Stimulated activated CD4-positive, alpha-beta T cell treated with anti-CD3 and anti-CD28 coated beads, TNF-alpha, amount 100 ng/mL, for 48 hours (primary cell): ENCODE results near the gene TGM1.

Experiments used
- DNase-seq, 3 donors: peaks; one replicate each; pipeline ENCODE4 v3.0.0-alpha.2; 2020; ENCODE audit warnings: low read depth in 3 of 3

The TGM1 gene

DNA sequence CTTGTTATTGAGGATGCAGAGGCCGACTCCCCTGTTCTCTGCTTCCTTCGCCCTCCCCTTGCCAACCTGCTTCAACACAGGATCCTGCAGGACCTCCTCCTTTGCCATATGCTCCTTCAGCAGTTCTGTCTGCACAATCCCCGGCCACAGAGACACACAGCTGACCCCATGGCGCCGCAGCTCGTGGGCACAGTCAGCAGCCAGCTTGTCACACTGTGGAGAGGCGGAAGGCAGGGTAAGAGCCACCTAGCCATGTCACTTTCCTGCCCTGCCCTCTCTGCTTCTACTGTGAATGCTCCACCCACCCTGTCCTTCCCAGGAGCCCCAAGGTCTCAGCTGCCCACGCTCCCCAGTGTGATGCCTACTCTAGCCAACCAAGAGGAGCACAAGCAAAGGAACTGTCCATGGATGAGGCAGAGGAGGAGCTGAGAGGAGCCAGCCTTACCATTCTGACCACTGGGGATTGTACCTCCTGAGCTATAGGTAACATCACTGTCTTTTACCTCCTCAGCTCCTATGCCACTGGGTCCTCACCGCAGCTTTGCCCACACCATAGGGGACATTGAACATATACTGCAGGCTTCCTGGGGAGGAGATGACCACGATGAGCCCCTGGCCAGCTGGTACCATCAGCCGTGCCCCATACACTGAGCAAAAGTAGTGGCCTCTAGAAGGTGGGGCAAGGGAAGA lies 29.3 kb upstream of the TGM1 start:
- DNase-seq = no peak

DNA sequence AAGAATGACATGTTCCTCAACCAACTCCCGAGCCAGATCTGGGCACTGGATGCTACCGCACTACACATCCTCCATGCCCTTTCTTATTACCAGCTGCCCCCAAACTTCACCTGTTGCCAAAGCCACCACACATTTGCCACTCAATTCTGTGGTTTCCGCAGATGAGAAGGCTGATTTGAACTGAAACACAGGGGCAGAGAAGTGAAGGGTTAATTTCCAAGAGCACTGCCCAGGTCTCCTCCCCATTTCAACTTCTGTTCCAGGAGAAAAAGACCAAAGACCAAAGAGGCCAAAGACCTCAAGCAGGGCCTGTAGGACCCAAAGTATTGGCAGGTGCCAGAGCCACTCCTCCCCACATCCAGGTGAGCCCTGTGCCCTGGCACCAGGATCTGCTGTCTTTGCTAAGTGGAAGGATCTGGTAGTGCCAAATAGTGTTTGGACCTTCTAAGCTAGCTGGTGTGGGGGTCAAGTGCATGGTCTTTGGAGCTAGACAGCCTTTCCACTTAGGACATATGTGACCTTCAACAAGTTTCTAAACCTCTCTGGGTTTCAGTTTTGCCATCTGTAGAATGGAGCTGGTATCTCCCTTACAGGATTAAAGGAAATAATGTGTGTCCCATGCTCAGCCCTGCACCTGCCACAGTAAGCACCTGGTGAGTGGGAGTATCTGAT lies 28.6 kb upstream of the TGM1 start:
- DNase-seq = no peak

DNA sequence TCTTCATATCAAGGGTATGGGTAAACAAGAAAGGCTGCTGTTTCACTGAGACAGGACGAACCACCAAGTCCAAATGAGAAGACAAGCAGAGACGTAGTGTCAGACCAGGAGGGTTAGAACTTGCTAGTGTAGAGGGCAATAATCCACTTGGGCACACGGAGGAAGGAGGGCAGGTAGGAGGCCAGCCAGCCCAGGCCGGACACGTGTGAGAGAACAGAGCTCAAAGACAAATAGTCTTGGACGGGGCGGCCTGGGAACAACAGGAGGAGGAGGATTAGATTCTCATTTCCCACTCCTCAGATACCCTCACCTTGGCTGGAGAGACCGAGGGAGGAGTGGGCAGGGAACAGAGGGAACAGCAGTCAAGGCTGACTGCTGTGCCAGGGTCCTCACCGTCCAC lies 27.8 kb upstream of the TGM1 start:
- DNase-seq = no peak

DNA sequence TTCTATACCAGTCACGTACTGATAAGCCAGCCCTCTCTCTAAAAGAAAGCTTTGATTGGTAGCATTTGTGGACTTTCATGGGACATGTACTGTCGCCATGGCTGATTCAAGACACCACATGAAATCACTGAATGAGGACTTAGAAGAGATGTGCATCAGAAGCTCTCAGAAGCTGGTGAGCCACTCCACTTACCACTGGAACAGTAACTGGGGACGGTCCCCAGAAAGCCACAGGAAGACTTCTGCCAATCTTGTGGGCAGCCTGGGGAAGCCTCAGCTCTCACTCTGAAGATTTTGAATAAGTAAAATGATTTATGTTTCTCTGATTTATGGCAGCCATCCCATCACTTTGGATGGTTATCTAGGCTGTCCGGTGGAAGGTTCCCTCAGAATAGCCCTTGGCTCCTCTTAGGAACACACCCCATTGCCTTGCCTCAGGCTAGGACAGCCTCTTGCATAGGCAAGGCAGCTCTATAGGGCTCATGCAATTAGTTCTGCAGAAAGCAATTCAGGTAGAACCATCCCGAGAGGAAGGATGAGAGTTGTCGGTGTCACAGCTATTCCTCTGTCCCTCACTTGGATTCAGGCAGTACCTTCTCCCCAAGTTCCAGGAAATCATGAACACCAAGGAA lies 26.8 kb upstream of the TGM1 start:
- DNase-seq = peak; percentile 46 to 76 (median 51)

DNA sequence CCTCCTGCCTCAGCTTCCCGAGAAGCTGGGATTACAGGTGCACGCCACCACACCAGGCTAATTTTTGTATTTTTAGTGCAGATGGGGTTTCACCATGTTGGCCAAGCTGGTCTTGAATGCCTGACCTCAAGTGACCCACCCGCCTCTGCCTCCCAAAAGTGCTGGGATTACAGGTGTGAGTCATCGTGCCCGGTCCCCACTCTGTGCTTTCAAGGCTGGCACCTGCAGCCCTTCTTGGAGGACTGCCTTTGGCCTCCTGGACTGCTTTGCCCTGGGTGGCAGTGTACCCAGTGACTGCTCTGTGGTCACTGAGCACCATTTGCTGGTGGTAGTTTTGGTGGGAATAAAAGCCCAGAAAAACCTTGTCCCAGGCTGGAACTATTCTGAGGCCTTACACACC lies 24.0 kb upstream of the TGM1 start:
- no peak for DNase-seq

DNA sequence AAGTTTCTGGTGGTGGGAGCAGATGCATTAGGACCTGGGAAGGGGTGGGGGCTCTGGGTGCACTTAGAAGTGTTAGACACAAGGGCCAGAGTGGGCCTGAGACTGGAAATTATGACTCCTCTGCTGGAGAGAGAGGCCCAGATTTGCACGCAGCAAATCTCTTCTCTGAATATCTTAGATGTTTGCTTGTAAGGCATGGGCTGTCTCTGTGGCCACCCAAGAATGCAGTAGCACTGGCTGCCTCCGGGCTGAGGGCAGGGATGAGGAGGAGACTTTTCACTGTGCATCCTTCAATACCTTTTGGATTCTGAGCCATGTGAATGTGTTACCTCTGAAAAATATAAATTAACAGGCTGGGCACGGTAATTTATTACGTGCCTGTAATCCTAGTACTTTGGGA lies 22.4 kb upstream of the TGM1 start:
- DNase-seq = no peak

DNA sequence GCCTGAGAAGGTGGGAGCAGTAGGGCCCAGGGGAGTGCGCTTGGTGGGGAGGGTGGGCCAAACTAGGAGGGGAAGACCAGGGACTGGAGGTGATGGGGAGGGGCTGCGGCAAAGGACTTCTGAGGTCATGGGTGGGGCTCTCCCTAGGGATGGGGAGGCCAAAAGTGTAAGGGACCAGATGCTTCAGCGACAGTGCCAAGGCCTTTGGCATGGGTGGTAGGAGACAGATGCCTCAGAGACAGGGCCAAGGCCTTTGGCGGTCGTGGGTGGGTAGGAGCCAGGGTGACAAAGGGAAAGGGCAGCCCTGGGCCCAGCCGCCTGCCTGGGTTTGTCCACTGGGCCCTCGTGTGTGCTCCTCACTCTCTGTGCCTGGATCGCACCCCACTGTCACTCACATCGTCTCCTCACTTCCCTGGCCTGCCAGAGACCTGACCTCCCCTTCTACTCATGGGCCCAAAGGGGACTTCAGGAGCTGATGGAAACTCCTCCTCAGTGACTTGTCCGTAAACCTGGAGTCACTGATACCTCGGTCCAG lies 21.6 kb upstream of the TGM1 start:
- DNase-seq = no peak

DNA sequence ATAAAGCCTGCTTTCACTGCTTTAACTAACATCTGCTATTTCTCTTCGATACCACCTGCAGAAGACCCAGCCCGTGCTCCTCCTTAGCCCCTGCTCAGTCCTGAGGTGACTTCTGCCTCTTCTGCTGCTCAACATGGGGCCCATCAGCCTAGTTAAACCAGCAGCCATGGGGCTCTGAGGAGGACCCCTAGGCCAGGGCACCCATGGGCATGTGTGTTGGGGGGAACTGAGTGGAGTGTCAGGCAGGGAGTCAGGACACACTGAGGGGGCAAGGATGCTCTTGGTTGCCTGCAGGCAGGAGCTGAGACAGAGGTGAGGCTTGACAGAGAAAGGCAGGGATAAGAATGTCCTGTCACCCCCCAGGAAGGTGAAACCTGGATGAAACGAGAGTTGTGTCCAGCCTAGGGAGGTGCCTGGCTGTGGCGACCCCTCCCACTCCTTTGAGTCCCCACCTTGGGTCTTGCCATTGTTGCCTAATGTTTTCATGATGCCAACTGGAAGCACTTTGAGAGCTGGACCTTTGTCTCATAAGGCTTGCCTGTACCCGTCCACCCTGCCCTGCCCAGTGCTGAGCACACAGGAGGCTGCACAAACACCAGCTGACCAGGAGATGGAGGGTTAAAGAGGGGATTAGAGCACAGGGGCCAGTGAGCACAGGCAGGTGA lies 21.0 kb upstream of the TGM1 start:
- no peak for DNase-seq

DNA sequence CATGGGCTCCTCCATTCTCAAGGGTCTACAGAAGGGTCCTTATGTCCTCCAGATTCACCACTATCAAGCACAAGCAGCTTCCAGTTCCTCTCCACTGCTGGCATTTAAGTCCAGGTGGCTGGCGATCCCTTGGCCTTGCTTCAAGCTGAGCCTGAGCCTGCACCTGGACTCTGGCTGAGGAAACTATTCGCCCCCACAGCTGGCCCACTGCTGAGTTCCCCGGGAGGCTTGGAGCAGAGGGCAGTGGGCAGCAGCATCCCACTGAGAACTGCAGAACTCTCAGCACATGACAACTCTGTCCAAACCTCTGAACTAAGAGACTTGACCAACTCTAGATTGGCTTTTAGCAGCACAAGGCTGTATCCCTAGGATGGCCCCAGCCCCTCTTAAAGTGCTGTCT lies 19.8 kb upstream of the TGM1 start:
- no peak for DNase-seq

DNA sequence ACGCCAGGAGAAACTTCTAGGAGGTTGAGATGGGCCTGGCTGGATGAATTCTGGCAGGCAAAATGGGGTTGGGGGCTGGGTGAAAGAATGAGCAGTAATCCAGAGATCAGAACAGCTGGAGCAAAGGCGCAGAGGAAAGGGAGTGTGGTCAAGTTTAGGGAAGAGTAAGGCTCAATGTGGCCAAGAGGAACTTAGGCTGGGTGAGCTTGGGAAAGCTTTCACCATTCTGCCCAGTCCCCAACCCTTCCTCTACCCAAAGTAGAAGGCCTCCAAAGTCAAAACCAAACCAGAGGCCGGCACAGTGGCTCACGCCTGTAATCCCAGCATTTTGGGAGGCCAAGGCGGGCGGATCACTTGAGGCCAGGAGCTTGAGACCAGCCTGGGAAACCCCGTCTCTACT lies 18.7 kb upstream of the TGM1 start:
- DNase-seq = no peak

DNA sequence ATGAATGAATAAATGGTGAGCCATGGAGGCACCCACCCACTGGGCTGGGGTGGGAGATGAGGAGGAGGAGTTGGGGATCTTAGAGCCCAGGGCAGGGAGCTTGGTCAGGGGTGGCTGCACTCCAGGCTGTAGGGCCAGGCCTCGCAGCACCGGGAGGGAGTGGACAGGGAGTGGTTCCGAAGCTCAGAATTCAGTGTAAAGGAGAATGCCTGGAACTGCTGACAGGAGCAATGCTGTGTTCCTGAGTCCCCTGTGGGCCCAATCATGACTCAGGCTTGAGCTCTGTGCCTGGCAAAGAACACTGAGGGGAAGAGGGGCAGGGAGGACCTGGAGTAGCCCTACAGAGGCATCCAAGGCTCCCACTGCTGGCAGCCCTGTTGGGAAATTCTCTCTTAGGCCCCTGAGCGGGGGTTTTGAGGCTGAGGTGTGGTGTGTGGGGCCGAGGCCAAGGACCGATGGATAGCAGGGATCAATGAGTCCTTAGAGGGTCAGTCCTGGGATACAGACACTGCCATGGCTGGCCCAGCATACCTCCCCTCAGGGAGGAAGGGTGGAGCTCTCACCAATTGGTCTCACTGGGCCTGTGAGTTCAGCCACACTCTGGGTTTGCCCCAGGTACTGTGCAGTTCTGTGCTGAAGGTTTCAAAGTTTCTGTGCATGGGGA lies 18.0 kb upstream of the TGM1 start:
- DNase-seq = no peak

DNA sequence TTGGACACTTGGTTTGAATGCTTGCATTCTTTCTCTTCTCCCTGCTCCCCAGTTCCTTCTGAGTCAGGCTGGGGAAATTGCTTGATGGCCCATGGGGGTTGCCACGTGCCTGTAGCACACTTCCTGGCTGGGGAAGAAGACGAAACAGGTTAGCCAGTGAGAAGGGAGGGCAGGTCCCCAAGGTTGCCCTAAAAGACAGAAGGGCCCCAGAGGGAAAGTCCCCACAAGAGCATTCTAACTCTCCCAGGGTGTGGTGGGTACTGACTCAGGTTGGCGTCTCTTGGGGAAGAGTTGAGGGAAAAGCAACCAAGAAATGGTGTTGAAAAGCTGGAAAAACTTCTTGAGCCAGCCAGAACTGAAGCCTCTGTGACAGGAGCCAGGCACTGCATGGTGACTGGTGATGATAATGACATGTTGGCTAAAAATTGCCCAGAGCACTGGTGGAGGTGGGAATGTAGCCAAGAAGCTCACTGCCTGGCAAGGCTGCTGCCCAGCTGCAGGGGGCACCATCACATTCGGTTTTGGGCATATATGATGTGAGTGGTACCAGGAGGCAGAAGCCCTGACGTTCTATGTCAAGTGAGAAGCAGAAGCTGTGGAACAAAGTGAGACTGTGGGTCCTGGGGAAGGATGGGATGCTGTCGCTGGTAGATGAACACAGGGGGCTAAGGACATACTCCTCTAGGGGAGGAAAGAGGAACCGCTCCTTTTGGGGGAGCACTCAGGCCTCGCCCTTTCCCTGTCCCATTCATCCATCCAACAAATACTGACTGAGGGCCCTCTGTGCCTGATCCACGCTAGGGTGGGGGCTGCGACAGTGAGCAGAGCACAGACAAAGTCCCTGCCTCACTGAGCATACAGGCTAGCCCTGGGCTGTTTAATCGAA lies 16.6 kb upstream of the TGM1 start:
- DNase-seq = peak; percentile 24 to 43 (median 35)

DNA sequence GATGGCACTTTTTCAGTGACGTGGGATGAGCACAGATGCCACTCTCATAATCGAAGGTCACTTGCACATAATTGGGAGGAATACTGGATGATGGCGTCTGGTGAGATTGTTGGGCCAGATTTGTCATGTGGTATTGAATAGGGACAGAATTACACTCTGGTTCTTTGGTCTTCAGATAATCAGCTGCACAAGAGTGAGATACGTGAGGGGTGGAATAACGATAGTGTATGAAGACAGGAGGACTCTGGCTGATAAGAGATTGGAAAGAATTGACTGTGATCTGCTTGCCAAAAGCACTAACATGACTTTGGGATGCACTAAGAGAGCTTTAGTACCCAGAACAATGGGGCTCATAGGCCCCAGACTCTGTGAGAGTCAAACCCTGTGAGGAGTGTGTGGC lies 15.4 kb upstream of the TGM1 start:
- no peak for DNase-seq

DNA sequence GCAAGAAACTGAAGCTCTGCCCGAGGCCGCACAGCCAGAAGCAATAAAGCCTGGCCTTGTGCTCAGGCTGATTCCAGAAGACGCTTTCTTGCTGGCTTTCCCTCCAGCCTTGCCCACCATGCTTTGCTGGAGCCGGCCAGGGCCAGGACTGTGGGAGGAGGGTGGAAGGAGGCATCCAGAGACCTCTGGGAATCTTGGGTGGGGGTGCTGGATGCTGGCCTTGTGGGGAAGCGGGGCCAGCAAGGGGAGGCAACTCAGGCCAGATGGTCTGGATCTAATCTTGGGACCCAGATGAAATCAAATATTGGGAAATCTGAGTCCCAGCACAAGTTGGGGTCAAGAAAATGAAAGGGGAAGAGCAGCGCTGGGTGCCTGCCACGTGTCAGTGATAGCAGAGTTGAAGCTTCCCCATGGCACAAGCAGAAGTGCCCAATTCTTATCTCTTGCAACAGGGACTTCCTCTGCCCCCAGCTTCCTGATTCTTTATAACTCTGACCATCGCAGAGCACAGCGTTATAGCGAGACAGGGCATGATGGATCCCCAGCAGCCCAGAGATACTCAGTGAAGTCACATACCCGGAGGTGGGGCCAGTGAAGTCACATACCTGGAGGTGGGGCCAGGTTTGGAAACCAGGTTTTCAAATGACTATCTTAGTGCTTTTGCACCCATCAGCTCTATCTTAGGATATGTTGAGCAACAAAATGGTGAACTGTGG lies 14.8 kb upstream of the TGM1 start:
- DNase-seq = no peak

DNA sequence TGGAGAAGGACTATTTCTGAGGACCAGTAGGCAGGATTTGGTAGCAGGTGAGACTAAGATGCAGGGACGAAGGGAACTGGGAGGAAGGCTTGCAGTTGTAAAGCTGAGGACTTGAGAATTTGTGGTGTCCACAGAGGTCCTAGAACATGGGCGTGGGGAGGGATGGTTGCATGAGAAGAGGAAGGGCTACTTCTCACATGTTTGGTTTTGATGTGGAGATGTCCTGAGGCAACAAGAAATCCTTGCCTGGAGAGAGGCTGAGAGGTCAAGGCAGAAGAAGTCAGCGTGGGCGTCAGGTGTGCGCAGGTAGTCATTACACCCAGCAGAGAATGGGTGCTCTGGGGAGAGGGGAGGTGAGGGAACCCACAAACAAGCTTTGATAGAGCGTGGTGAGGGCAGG lies 14.1 kb upstream of the TGM1 start:
- DNase-seq = no peak

DNA sequence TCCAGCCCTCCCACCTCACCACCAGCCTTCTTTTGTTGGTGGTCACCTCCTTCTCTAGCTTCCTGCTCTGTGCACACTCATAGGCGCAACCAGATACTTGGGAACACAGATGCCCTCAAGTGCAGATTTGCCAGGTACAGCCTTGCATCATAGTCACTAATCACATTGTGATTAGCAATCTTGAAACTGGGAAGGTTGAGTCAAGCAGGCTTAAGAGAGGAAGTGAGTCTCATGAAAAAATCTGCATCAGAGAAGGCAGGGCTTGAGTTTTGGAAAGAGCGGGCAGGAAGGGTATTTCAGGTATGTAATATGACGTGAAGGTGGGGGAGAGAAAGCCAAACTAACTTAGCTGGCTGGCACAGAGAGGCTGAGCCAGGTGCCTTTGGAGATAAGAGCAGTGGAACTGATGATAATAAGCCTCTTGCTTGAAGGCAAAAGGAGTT lies 11.1 kb upstream of the TGM1 start:
- peak; percentile 28 to 48 (median 38) for DNase-seq

DNA sequence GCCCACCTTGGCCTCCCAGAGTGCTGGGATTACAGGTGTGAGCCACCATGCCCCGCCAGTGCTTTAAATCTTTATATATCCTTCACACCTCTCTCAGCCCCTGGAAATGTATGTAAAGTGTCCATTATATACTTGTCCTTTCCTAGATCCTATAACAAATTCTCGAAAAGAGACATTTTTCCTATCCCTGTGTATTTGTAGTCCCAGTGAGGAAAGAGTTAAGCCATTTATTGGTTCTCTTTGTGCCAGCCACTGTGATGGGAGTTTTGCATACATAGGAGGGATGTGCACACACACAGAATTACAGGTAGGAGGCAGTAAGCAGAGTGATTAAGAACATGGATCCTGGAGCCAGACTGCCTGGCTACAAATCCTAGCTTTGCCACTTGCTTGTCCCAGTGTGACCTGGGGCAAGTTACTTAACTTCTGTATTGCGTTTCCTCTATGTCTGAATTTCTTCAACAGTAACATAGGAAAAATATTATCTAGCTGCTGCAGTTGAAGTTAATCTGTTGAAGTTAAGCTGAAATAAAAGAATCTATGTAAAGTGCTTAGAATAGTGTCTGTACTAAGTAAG lies 10.5 kb upstream of the TGM1 start:
- DNase-seq = no peak

DNA sequence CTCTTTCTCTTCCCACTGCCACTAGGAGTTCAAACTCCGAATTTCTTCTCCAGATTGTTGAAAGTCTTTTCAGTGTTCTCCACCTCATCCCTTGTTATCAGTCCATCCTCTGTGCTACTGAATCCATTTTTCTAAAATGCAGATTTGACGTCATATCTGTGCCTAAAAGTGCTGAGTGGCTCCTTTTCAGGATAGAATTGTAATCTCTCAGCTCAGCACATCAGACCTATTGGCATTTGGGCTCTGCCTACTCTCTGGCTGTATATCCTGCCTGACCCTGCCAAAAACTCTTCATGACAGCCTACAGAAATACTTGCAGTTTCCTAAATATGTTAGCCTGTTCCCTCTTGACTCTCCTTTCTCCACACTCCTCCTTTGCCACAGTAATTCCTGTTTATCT lies 9.5 kb upstream of the TGM1 start:
- DNase-seq = no peak

DNA sequence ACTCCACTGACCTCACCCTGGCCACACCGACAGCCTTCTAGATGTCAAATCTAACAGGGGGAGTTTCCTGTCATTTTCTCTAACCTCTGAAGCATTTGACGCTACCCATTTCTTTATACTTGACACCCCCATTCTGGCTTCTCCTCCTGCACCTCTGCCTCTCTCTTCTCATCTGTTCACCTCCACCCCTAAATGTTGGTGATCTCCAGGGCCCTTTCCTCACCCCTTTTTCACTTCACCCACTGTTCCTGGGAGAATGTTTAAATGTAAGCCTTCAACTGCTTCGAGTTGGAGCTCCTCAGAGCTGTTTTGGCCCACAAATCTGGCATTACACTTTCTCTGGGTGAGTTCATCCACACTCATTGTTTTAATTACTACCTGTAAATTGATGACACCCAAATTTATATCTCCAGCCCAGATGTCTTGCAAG lies 8.9 kb upstream of the TGM1 start:
- no peak for DNase-seq
